HEK293 (cell line): Measurements from ENCODE around the gene SLC25A26.
"Not testable (repeated sequence)": the region's sequence is repeated elsewhere in the genome, so short reads cannot be mapped to it uniquely, and the experiment has no call there.

Experiments used
- CTCF ChIA-PET: fragments of 350-600 bp; formaldehyde crosslinking; extraction: SDS; loops from one replicate; lab custom pipeline; 2021; ENCODE audit warnings: antibody characterized with exemption; lab: Yijun Ruan, JAX
- POLR2A ChIA-PET: fragments of 300-600 bp; formaldehyde crosslinking; extraction: SDS; loops from one replicate; lab custom pipeline; 2020; ENCODE audit warnings: antibody characterized with exemption, inconsistent platforms; lab: Yijun Ruan, JAX
- H3K27ac ChIP-seq: fragments of 200-500 bp; sonication (Bioruptor generic); 2 replicates; pipeline ENCODE4 v1.5.1; 2014; ENCODE audit warnings: low read depth, low read length, control low read depth, inconsistent platforms; ENCODE audit errors: extremely low read depth
- H3K36me3 ChIP-seq, 2 experiments: fragments of 200-500 bp in 1 of 2; sonication (Bioruptor generic) in 1 of 2; 1 replicate in 1 of 2; 2 replicates in 1 of 2; pipeline ENCODE4 v1.5.1; 2014 to 2017; ENCODE audit warnings: inconsistent platforms in 2 of 2, low read length in 2 of 2; ENCODE audit not compliant: control insufficient read depth in 2 of 2, insufficient read depth in 1 of 2
- H3K4me1 ChIP-seq: fragments of 200-500 bp; sonication (Bioruptor generic); 2 replicates; pipeline ENCODE4 v1.5.1; 2014; ENCODE audit warnings: mild to moderate bottlenecking, low read length, inconsistent platforms; ENCODE audit not compliant: control insufficient read depth, insufficient read depth
- H3K4me3 ChIP-seq: 2 replicates; pipeline ENCODE4 v1.5.1; 2011; ENCODE audit warnings: low read depth, mild to moderate bottlenecking, control low read depth, low read length, moderate library complexity
- H3K9me3 ChIP-seq: fragments of 200-500 bp; sonication (Bioruptor generic); 2 replicates; pipeline ENCODE4 v1.5.1; 2014; ENCODE audit warnings: low read depth, low read length, inconsistent platforms; ENCODE audit not compliant: control insufficient read depth, insufficient read depth
- BCL11A ChIP-seq: fragments of 450-650 bp; formaldehyde crosslinking; IDR thresholded peaks from 2 replicates; pipeline ENCODE4 v1.5.1; 2016; ENCODE audit warnings: low read depth, missing biosample characterization, missing genetic modification characterization
- BCL11B ChIP-seq: fragments of 450-650 bp; formaldehyde crosslinking; IDR thresholded peaks from 2 replicates; pipeline ENCODE4 v1.5.1; 2016; ENCODE audit warnings: low read depth, missing biosample characterization, missing genetic modification characterization
- FEZF1 ChIP-seq: fragments of 450-650 bp; formaldehyde crosslinking; IDR thresholded peaks from 2 replicates; pipeline ENCODE4 v1.5.1; 2016; ENCODE audit warnings: missing biosample characterization, missing genetic modification characterization
- GLI2 ChIP-seq: fragments of 450-650 bp; formaldehyde crosslinking; IDR thresholded peaks from 2 replicates; pipeline ENCODE4; 2017; ENCODE audit warnings: missing biosample characterization, missing genetic modification characterization, low read depth, borderline replicate concordance
- HOXA7 ChIP-seq: sonication (generic); formaldehyde crosslinking; IDR thresholded peaks from 2 replicates; pipeline ENCODE4 v1.8.1; 2022; ENCODE audit warnings: missing genetic modification reagents, borderline replicate concordance
- HOXD13 ChIP-seq: sonication (generic); formaldehyde crosslinking; IDR thresholded peaks from 2 replicates; pipeline ENCODE4 v1.8.0; 2022; ENCODE audit warnings: missing genetic modification reagents, borderline replicate concordance
- KLF9 ChIP-seq: fragments of 450-650 bp; formaldehyde crosslinking; IDR thresholded peaks from 2 replicates; pipeline ENCODE4 v1.5.1; 2016; ENCODE audit warnings: missing biosample characterization, missing genetic modification characterization, low read depth
- ZBTB20 ChIP-seq: fragments of 450-650 bp; formaldehyde crosslinking; IDR thresholded peaks from 2 replicates; pipeline ENCODE4 v1.5.1; 2016; ENCODE audit warnings: missing biosample characterization, missing genetic modification characterization
- ZNF114 ChIP-seq: fragments of 450-650 bp; formaldehyde crosslinking; IDR thresholded peaks from 2 replicates; pipeline ENCODE4 v1.5.0; 2017; ENCODE audit warnings: missing biosample characterization, missing genetic modification characterization
- ZNF132 ChIP-seq: fragments of 450-650 bp; formaldehyde crosslinking; IDR thresholded peaks from 2 replicates; pipeline ENCODE4 v1.5.1; 2017; ENCODE audit warnings: missing biosample characterization, missing genetic modification characterization, borderline replicate concordance
- ZNF214 ChIP-seq: fragments of 450-650 bp; formaldehyde crosslinking; IDR thresholded peaks from 2 replicates; pipeline ENCODE4 v1.5.1; 2017; ENCODE audit warnings: missing biosample characterization, mild to moderate bottlenecking, missing genetic modification characterization, borderline replicate concordance
- ZNF416 ChIP-seq: fragments of 450-650 bp; formaldehyde crosslinking; IDR thresholded peaks from 2 replicates; pipeline ENCODE4 v1.5.1; 2016; ENCODE audit warnings: missing biosample characterization, missing genetic modification characterization
- ZNF473 ChIP-seq: fragments of 450-650 bp; formaldehyde crosslinking; IDR thresholded peaks from 2 replicates; pipeline ENCODE4 v1.5.1; 2017; ENCODE audit warnings: missing biosample characterization, missing genetic modification characterization
- ZNF48 ChIP-seq: fragments of 450-650 bp; formaldehyde crosslinking; IDR thresholded peaks from 2 replicates; pipeline ENCODE4 v1.5.1; 2016; ENCODE audit warnings: missing biosample characterization, missing genetic modification characterization
- ZNF521 ChIP-seq: fragments of 450-650 bp; formaldehyde crosslinking; IDR thresholded peaks from 2 replicates; pipeline ENCODE4 v1.5.1; 2017; ENCODE audit warnings: missing biosample characterization, mild to moderate bottlenecking, missing genetic modification characterization
- ZNF544 ChIP-seq: fragments of 450-650 bp; formaldehyde crosslinking; IDR thresholded peaks from 2 replicates; pipeline ENCODE4 v1.5.0; 2017; ENCODE audit warnings: missing biosample characterization, missing genetic modification characterization
- TF ChIP-seq, protein P1 (sequence below): fragments of 450-650 bp; formaldehyde crosslinking; IDR thresholded peaks from 2 replicates; pipeline ENCODE4 v1.5.1; 2016; ENCODE audit warnings: missing biosample characterization, missing genetic modification characterization, low read depth
- TF ChIP-seq, protein P2 (sequence below): fragments of 450-650 bp; formaldehyde crosslinking; IDR thresholded peaks from 2 replicates; pipeline ENCODE4 v1.5.1; 2016; ENCODE audit warnings: missing biosample characterization, missing genetic modification characterization, low read depth
- TF ChIP-seq, protein P3 (sequence below): fragments of 450-650 bp; formaldehyde crosslinking; optimal IDR thresholded peaks from 2 replicates; pipeline ENCODE3; 2016; ENCODE audit warnings: missing biosample characterization, mild to moderate bottlenecking, missing genetic modification characterization

The SLC25A26 gene

DNA sequence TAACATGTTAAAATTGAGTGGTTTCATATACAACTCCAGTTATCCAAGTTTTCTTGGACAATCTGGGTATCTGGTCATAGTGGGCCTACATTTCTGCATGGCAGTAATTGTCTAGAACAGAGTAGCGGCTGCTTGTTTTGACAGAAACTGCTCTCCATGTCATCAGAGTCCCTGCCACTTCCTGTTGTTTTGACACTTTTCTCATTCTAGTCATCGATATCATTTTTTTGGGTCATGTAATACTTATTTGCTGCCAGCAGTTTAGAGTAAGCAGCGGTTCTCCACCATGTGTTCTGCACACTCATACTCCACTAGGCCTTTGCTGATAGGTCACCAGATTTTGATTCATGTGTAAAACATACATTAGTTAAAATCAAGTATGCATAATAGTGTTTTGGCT, 81.5 kb downstream of the SLC25A26 start (continued):
- TF ChIP-seq BCL11A (no peak), ZNF132 (no peak), FEZF1 (tag by site-specific recombination) (no peak), ZNF114 (tag by site-specific recombination) (no peak), BCL11B (tag by site-specific recombination) (no peak)
- TF ChIP-seq, all 188 proteins: peak for 0

DNA sequence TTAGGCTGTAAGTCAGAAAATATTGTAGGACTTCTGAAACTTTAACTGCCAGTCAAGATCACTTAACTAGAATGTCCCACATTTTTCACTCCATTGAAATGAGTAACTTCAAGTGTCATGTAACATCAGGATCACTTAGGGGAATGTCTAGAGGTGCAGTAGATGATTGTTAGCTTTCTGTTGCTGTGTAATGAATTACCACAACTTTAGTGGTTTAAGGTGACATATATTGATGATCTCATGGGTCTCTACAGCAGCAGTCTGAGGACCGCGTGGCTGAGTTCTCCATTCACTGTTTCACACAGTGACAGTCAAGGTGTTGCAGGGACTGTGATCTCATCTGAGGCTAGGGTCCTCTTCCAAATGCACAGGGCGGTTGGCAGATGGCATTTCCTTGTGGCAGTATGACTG, 82.7 kb downstream of the SLC25A26 start:
- Histone ChIP-seq H3K27ac (no peak overlapping the region), H3K36me3 (no peaks in the 10 kb centered on the region), H3K4me1 (no peaks in the 10 kb centered on the region), H3K9me3 (no peaks in the 10 kb centered on the region), H3K4me3 (no peak overlapping the region)
- TF ChIP-seq GLI2 (tag by site-specific recombination), result no peak
- TF ChIP-seq, protein P1, sequence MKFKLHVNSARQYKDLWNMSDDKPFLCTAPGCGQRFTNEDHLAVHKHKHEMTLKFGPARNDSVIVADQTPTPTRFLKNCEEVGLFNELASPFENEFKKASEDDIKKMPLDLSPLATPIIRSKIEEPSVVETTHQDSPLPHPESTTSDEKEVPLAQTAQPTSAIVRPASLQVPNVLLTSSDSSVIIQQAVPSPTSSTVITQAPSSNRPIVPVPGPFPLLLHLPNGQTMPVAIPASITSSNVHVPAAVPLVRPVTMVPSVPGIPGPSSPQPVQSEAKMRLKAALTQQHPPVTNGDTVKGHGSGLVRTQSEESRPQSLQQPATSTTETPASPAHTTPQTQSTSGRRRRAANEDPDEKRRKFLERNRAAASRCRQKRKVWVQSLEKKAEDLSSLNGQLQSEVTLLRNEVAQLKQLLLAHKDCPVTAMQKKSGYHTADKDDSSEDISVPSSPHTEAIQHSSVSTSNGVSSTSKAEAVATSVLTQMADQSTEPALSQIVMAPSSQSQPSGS (tag by site-specific recombination), result 0 out of 2 replicates have a peak, but pooled peaks have one; percentile 39
- CTCF ChIA-PET, result interaction anchor here (1.8 kb wide), 1 partner anchor 519 kb away, joined by 7 read pairs; no protein-coding TSS in a partner anchor
- POLR2A ChIA-PET, result no interaction called here

DNA sequence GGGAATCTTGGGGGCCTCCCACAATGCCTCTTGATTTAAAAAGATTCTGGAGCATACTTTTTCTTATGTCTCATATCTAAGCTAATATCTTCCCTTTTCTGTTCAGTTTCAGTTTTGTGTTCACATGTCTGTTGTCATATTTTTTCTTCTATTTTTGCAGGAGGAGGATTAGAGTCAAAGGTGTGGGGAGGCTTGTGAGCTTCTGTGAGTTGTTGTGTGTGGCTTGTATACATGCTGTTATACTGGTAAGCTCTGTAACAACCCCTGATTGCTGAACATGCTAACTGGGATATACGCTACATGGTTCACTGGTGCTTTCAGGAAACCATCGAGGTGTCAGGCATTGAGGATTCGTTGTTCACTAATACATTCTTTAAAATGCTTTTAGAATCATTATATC, 83.5 kb downstream of the SLC25A26 start:
- TF ChIP-seq BCL11A, result no peak
- TF ChIP-seq, protein P2, sequence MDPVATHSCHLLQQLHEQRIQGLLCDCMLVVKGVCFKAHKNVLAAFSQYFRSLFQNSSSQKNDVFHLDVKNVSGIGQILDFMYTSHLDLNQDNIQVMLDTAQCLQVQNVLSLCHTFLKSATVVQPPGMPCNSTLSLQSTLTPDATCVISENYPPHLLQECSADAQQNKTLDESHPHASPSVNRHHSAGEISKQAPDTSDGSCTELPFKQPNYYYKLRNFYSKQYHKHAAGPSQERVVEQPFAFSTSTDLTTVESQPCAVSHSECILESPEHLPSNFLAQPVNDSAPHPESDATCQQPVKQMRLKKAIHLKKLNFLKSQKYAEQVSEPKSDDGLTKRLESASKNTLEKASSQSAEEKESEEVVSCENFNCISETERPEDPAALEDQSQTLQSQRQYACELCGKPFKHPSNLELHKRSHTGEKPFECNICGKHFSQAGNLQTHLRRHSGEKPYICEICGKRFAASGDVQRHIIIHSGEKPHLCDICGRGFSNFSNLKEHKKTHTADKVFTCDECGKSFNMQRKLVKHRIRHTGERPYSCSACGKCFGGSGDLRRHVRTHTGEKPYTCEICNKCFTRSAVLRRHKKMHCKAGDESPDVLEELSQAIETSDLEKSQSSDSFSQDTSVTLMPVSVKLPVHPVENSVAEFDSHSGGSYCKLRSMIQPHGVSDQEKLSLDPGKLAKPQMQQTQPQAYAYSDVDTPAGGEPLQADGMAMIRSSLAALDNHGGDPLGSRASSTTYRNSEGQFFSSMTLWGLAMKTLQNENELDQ (tag by site-specific recombination), result no peak
- TF ChIP-seq ZNF473 (tag by site-specific recombination), result no peak
- TF ChIP-seq ZNF132, result no peak
- no peak for TF ChIP-seq HOXD13
- TF ChIP-seq, protein P3, sequence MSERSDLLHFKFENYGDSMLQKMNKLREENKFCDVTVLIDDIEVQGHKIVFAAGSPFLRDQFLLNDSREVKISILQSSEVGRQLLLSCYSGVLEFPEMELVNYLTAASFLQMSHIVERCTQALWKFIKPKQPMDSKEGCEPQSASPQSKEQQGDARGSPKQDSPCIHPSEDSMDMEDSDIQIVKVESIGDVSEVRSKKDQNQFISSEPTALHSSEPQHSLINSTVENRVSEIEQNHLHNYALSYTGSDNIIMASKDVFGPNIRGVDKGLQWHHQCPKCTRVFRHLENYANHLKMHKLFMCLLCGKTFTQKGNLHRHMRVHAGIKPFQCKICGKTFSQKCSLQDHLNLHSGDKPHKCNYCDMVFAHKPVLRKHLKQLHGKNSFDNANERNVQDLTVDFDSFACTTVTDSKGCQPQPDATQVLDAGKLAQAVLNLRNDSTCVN (tag by site-specific recombination), result no peak
- TF ChIP-seq ZNF48 (tag by site-specific recombination), result no peak
- TF ChIP-seq GLI2 (tag by site-specific recombination), result no peak
- no peak for TF ChIP-seq HOXA7 (CRISPR knock-in tag)
- no peak for TF ChIP-seq ZNF521
- TF ChIP-seq ZNF416 (tag by site-specific recombination), result no peak
- TF ChIP-seq ZNF544 (tag by site-specific recombination), result no peak
- no peak for TF ChIP-seq KLF9 (tag by site-specific recombination)
- no peak for TF ChIP-seq ZNF214 (tag by site-specific recombination)
- TF ChIP-seq ZBTB20, result no peak

DNA sequence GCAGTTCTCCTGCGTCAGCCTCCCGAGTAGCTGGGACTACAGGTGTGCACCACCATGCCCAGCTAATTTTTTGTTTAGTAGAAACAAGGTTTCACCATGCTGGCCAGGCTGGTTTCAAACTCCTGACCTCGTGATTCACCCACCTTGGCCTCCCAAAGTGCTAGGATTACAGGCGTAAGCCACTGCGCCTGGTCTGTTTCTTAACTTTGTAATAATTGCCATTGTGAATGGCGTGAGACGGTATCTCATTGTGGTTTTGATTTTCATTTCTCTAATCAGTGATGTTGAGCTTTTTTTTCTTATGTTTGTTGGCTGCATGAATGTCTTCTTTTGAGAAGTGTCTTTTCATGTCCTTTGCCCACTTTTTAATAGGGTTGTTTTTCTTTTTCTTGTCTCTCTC, 85.3 kb downstream of the SLC25A26 start:
- POLR2A ChIA-PET, H3K4me1 ChIP-seq: not testable (repeated sequence)

More for the DNA sequence above, 83.5 kb downstream of the SLC25A26 start:
- Histone ChIP-seq H3K27ac (no peak overlapping the region), H3K4me1 (no peaks in the 10 kb centered on the region), H3K36me3 (no peaks in the 10 kb centered on the region), H3K4me3 (no peak overlapping the region), H3K9me3 (no peaks in the 10 kb centered on the region)
- POLR2A ChIA-PET, result no interaction called here
- CTCF ChIA-PET, result no interaction called here

DNA sequence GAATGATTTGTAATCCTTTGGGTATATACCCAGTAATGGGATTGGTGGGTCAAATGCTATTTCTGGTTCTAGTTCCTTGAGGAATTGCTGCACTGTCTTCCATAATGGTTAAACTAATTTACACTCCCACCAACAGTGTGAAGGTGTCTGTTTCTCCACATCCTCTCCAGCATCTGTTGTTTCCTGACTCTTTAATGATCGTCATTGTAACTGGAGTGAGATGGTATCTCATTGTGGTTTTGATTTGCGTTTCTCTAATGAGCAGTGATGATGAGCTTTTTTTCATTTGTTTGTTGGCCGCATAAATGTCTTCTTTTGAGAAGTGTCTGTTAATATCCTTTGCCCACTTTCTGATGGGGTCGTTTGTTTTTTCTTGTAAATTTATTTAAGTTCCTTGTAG, 86.2 kb downstream of the SLC25A26 start:
- POLR2A ChIA-PET, H3K36me3 ChIP-seq, H3K4me1 ChIP-seq, H3K4me3 ChIP-seq, H3K9me3 ChIP-seq, CTCF ChIA-PET, H3K27ac ChIP-seq: not testable (repeated sequence)

More for the DNA sequence above, 85.3 kb downstream of the SLC25A26 start:
- H3K9me3 ChIP-seq, H3K36me3 ChIP-seq, H3K4me3 ChIP-seq, CTCF ChIA-PET, H3K27ac ChIP-seq: not testable (repeated sequence)
